ENCODE data around the gene ATP23.

ATP23 gene

GRCh38 chr12:57984629-57985151 is 43.3 kb downstream of the ATP23 start:
- DNase-seq = no peak

GRCh38 chr12:57985685-57986084 is 44.3 kb downstream of the ATP23 start:
- no peak for DNase-seq

- DNase-seq = no peak
These were observed 48.5 kb downstream of the ATP23 start for GRCh38 chr12:57989838-57990237.

GRCh38 chr12:57990241-57990883 is 49.0 kb downstream of the ATP23 start:
- DNase-seq = no peak

GRCh38 chr12:57992001-57992400 is 50.6 kb downstream of the ATP23 start:
- DNase-seq = no peak

- DNase-seq = no peak
These were observed 51.7 kb downstream of the ATP23 start for GRCh38 chr12:57993030-57993429.

- no peak for DNase-seq
These were observed 52.5 kb downstream of the ATP23 start for GRCh38 chr12:57993834-57994233.

GRCh38 chr12:57996520-57996919 is 55.2 kb downstream of the ATP23 start:
- no peak for DNase-seq

- no peak for DNase-seq
These were observed 56.9 kb downstream of the ATP23 start for GRCh38 chr12:57998251-57998650.

GRCh38 chr12:58000499-58000898 is 59.1 kb downstream of the ATP23 start:
- DNase-seq = no peak

GRCh38 chr12:58007875-58008274 is 66.5 kb downstream of the ATP23 start:
- no peak for DNase-seq

GRCh38 chr12:58008634-58009033 is 67.3 kb downstream of the ATP23 start:
- no peak for DNase-seq
